MM.1S (cell line): ENCODE data around the gene RAPGEF4.
"Not testable (repeated sequence)": the region's sequence is repeated elsewhere in the genome, so short reads cannot be mapped to it uniquely, and the experiment has no call there.

ENCODE experiments used
- DNase-seq: peaks from one replicate; pipeline ENCODE4 v3.0.0-alpha.2; 2015
- H2AFZ ChIP-seq: fragments of 300-600 bp; sonication (generic); 2 replicates; pipeline ENCODE4 v1.6.0; 2016; ENCODE audit warnings: antibody characterized with exemption, low read length
- H3F3A ChIP-seq: fragments of 300-600 bp; sonication (generic); 2 replicates; pipeline ENCODE4 v1.6.1; 2016; ENCODE audit warnings: mild to moderate bottlenecking, antibody characterized with exemption, low read length, moderate library complexity, mixed read lengths; ENCODE audit not compliant: insufficient read depth
- H3K27ac ChIP-seq: fragments of 300-600 bp; sonication (generic); 2 replicates; pipeline ENCODE4 v1.5.1; 2016; ENCODE audit warnings: mild to moderate bottlenecking, low read length
- H3K27me3 ChIP-seq: fragments of 300-600 bp; sonication (generic); replicated peaks from 2 replicates; pipeline ENCODE4 v1.6.0; 2016; ENCODE audit warnings: low read length; ENCODE audit not compliant: insufficient read depth
- H3K36me3 ChIP-seq: fragments of 300-600 bp; sonication (generic); replicated peaks from 2 replicates; pipeline ENCODE4 v1.6.1; 2016; ENCODE audit warnings: mild to moderate bottlenecking, low read length, mixed read lengths; ENCODE audit not compliant: insufficient read depth
- H3K4me1 ChIP-seq: fragments of 300-600 bp; sonication (generic); 2 replicates; pipeline ENCODE4 v1.6.1; 2016; ENCODE audit warnings: low read length, mixed read lengths
- H3K4me2 ChIP-seq: fragments of 300-600 bp; sonication (generic); 2 replicates; pipeline ENCODE4 v1.6.0; 2016; ENCODE audit warnings: low read depth, low read length
- H3K4me3 ChIP-seq: fragments of 300-600 bp; sonication (generic); 2 replicates; pipeline ENCODE4 v1.5.1; 2016; ENCODE audit warnings: low read length, mixed read lengths
- H3K79me2 ChIP-seq: fragments of 300-600 bp; sonication (generic); 2 replicates; pipeline ENCODE4 v1.6.1; 2016; ENCODE audit warnings: mixed run types, low read length, mixed read lengths
- H3K9ac ChIP-seq: fragments of 300-600 bp; sonication (generic); 2 replicates; pipeline ENCODE4 v1.6.1; 2016; ENCODE audit warnings: low read length, mixed read lengths
- H3K9me2 ChIP-seq: fragments of 300-600 bp; sonication (generic); replicated peaks from 2 replicates; pipeline ENCODE4 v1.6.1; 2016; ENCODE audit warnings: mild to moderate bottlenecking, low read length, mixed read lengths; ENCODE audit not compliant: insufficient read depth
- H3K9me3 ChIP-seq: fragments of 300-600 bp; sonication (generic); replicated peaks from 2 replicates; pipeline ENCODE4 v1.6.1; 2016; ENCODE audit warnings: mild to moderate bottlenecking, low read length, mixed read lengths; ENCODE audit not compliant: insufficient read depth
- H4K20me1 ChIP-seq: fragments of 300-600 bp; sonication (generic); 2 replicates; pipeline ENCODE4 v1.6.1; 2016; ENCODE audit warnings: mild to moderate bottlenecking, low read length, moderate library complexity, mixed read lengths; ENCODE audit not compliant: insufficient read depth
- EZH2 ChIP-seq: fragments of 300-600 bp; sonication (generic); optimal IDR thresholded peaks from 2 replicates; pipeline ENCODE3; 2017; ENCODE audit warnings: low read depth, mild to moderate bottlenecking, antibody characterized with exemption, low read length, mixed read lengths
- EZH2phosphoT487 ChIP-seq: fragments of 300-600 bp; sonication (generic); IDR thresholded peaks from 2 replicates; pipeline ENCODE4 v1.6.1; 2018; ENCODE audit warnings: antibody characterized with exemption, low read length
- TF ChIP-seq, protein P1 (sequence below): fragments of 300-600 bp; sonication (generic); IDR thresholded peaks from 2 replicates; pipeline ENCODE4 v1.5.1; 2016; ENCODE audit warnings: antibody characterized with exemption, low read length, mixed read lengths

Gene RAPGEF4

DNA sequence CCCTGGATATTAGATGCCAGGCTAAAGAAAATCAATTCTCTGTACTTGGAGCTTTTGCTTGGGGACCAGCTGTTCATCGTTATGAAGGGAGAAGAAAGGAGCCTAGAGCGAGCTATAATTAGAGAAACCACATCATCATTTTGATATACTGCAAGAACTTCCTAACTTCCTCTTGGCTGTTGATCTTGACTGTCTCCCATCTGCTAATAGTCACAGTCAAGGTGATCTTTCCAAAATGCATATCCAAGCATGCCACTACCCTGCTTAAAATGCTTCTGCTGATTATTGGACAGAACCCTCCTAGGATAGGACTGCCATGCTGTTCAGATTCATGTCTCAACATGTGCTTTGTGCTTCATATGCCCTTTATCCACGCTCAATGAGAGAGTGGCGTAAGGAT, 54.8 kb downstream of the RAPGEF4 start:
- Histone ChIP-seq H3K4me2 (no peak overlapping the region), H4K20me1 (no peaks in the 10 kb centered on the region), H3K9me3 (no peaks in the 10 kb centered on the region), H3K36me3 (no peaks in the 10 kb centered on the region), H3F3A (no peaks in the 10 kb centered on the region), H3K9ac (no peak overlapping the region), H3K79me2 (no peaks in the 10 kb centered on the region), H3K27me3 (no peaks in the 10 kb centered on the region), H3K9me2 (no peaks in the 10 kb centered on the region), H3K27ac (no peak overlapping the region), H3K4me1 (no peaks in the 10 kb centered on the region), H3K4me3 (no peak overlapping the region), H2AFZ (no peak overlapping the region)
- TF ChIP-seq EZH2 (no peak), EZH2phosphoT487 (no peak)
- TF ChIP-seq, protein P1, sequence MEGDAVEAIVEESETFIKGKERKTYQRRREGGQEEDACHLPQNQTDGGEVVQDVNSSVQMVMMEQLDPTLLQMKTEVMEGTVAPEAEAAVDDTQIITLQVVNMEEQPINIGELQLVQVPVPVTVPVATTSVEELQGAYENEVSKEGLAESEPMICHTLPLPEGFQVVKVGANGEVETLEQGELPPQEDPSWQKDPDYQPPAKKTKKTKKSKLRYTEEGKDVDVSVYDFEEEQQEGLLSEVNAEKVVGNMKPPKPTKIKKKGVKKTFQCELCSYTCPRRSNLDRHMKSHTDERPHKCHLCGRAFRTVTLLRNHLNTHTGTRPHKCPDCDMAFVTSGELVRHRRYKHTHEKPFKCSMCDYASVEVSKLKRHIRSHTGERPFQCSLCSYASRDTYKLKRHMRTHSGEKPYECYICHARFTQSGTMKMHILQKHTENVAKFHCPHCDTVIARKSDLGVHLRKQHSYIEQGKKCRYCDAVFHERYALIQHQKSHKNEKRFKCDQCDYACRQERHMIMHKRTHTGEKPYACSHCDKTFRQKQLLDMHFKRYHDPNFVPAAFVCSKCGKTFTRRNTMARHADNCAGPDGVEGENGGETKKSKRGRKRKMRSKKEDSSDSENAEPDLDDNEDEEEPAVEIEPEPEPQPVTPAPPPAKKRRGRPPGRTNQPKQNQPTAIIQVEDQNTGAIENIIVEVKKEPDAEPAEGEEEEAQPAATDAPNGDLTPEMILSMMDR, result no peak
- no peak for DNase-seq

- no peak for DNase-seq
These were observed 56.3 kb downstream of the RAPGEF4 start for GRCh38 chr2:172791953-172792352.

GRCh38 chr2:172792711-172793110, 57.1 kb downstream of the RAPGEF4 start:
- H3K9me3 ChIP-seq, result no peaks in the 10 kb centered on the region
- H3K27me3 ChIP-seq, result no peaks in the 10 kb centered on the region
- no peaks in the 10 kb centered on the region for H3K9me2 ChIP-seq
- no peak overlapping the region for H3K27ac ChIP-seq
- no peak for TF ChIP-seq EZH2
- TF ChIP-seq, protein P1, result no peak
- TF ChIP-seq EZH2phosphoT487, result no peak
- no peaks in the 10 kb centered on the region for H4K20me1 ChIP-seq
- H3K79me2 ChIP-seq, result no peaks in the 10 kb centered on the region
- H3K4me3 ChIP-seq, result no peak overlapping the region
- no peak overlapping the region for H3K4me2 ChIP-seq
- DNase-seq, result no peak
- H3F3A ChIP-seq, result no peaks in the 10 kb centered on the region
- H3K4me1 ChIP-seq, result no peaks in the 10 kb centered on the region
- no peaks in the 10 kb centered on the region for H3K36me3 ChIP-seq
- H3K9ac ChIP-seq, result no peak overlapping the region
- no peak overlapping the region for H2AFZ ChIP-seq

More at GRCh38 chr2:172791953-172792352, 56.3 kb downstream of the RAPGEF4 start:
- H4K20me1 ChIP-seq, result no peaks in the 10 kb centered on the region
- H2AFZ ChIP-seq, result no peak overlapping the region
- H3K79me2 ChIP-seq, result no peaks in the 10 kb centered on the region
- TF ChIP-seq EZH2 (no peak), EZH2phosphoT487 (no peak)
- TF ChIP-seq, protein P1, result no peak
- no peaks in the 10 kb centered on the region for H3K9me2 ChIP-seq
- H3K4me2 ChIP-seq, result no peak overlapping the region
- H3K27ac ChIP-seq, result no peak overlapping the region
- H3K9me3 ChIP-seq, result no peaks in the 10 kb centered on the region
- no peaks in the 10 kb centered on the region for H3K4me1 ChIP-seq
- no peak overlapping the region for H3K9ac ChIP-seq
- H3K27me3 ChIP-seq, result no peaks in the 10 kb centered on the region
- H3K36me3 ChIP-seq, result no peaks in the 10 kb centered on the region
- no peak overlapping the region for H3K4me3 ChIP-seq
- no peaks in the 10 kb centered on the region for H3F3A ChIP-seq

- H3K9ac ChIP-seq, H3K27ac ChIP-seq, H3K4me1 ChIP-seq, H3F3A ChIP-seq, H3K27me3 ChIP-seq, H3K9me2 ChIP-seq, H4K20me1 ChIP-seq, H3K9me3 ChIP-seq, H3K36me3 ChIP-seq, H3K4me3 ChIP-seq, DNase-seq, H3K79me2 ChIP-seq, H3K4me2 ChIP-seq, H2AFZ ChIP-seq: not testable (repeated sequence)
These were observed 67.7 kb downstream of the RAPGEF4 start for GRCh38 chr2:172803308-172803707.
